NK-92 (cell line): Measurements from ENCODE around the gene ACOT7.
"Not testable (repeated sequence)": the region's sequence is repeated elsewhere in the genome, so short reads cannot be mapped to it uniquely, and the experiment has no call there.

Experiments used
- DNase-seq: peaks from one replicate; lab custom pipeline; 2025; ENCODE audit not compliant: unreplicated experiment; lab: John Stamatoyannopoulos, UW

ACOT7 gene

GRCh38 chr1:6393400-6394187, at the start of gene ACOT7:
TSS of gene ACOT7 (minus strand) at chr1:6393767. CDS start at chr1:6393399, 368 bp downstream.
- peak; percentile 47 for DNase-seq

GRCh38 chr1:6441586-6441985, 48.0 kb upstream of the ACOT7 start:
- no peak for DNase-seq

GRCh38 chr1:6440198-6441126, 46.9 kb upstream of the ACOT7 start:
- no peak for DNase-seq

- DNase-seq: no peak
These were observed 44.5 kb upstream of the ACOT7 start for GRCh38 chr1:6438047-6438525.

- not testable (repeated sequence) for DNase-seq
These were observed 43.6 kb upstream of the ACOT7 start for GRCh38 chr1:6437012-6437700.

GRCh38 chr1:6436277-6436676, 42.7 kb upstream of the ACOT7 start:
- DNase-seq: not testable (repeated sequence)

GRCh38 chr1:6435547-6435946, 42.0 kb upstream of the ACOT7 start:
- no peak for DNase-seq

GRCh38 chr1:6435129-6435528, 41.6 kb upstream of the ACOT7 start:
- no peak for DNase-seq

- DNase-seq: no peak
These were observed 40.6 kb upstream of the ACOT7 start for GRCh38 chr1:6434186-6434585.

GRCh38 chr1:6431645-6432579, 38.3 kb upstream of the ACOT7 start:
- not testable (repeated sequence) for DNase-seq

- not testable (repeated sequence) for DNase-seq
These were observed 36.3 kb upstream of the ACOT7 start for GRCh38 chr1:6429660-6430411.

GRCh38 chr1:6428453-6428852, 34.9 kb upstream of the ACOT7 start:
- not testable (repeated sequence) for DNase-seq

- DNase-seq: no peak
These were observed 34.1 kb upstream of the ACOT7 start for GRCh38 chr1:6427441-6428390.

GRCh38 chr1:6426972-6427350, 33.4 kb upstream of the ACOT7 start:
- DNase-seq: no peak

- no peak for DNase-seq
These were observed 32.9 kb upstream of the ACOT7 start for GRCh38 chr1:6426277-6426971.

- no peak for DNase-seq
These were observed 32.1 kb upstream of the ACOT7 start for GRCh38 chr1:6425658-6426057.
